ENCODE data around the gene FBXO45.
"Not testable (repeated sequence)": the region's sequence is repeated elsewhere in the genome, so short reads cannot be mapped to it uniquely, and the experiment has no call there.

FBXO45 gene

DNA sequence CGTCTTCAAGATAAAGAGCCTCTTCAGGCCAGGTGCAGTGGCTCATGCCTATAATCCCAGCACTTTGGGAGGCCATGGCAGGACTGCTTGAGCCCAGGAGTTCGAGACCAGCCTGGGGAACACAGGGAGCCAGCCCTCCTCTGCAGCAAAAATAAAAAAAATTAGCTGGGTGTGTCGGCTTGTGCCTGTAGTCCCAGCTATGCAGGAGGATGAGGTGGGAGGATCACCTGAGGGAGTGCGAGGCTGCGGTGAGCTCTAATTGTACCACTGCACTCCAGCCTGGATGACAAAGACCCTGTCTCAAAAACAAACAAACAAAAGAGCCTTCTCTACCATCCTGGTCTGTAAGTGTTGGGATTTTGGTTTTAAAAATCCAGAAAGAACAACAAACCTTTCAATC, 11.2 kb upstream of the FBXO45 start:
- no peak for DNase-seq (ENCODE audit: low read depth)

DNA sequence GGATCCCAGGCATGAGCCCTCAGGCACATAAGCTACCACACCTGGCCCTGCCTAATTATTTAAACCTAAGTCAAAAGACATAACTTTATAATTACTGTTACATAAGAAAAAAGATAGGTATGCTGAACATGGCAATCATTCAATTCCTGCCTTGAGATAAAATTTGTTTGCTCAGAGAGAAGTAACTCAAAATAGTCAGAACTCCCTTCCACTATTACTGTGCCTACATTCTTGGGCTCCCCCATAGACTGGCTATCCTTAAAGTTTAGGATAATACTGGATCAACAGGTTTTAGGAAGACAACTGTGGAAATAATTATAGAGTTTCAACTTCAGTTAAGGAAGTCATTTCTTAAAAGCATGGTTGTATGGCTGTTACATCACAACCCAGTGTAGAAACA, 10.0 kb upstream of the FBXO45 start:
- no peak for DNase-seq (ENCODE audit: low read depth)

DNA sequence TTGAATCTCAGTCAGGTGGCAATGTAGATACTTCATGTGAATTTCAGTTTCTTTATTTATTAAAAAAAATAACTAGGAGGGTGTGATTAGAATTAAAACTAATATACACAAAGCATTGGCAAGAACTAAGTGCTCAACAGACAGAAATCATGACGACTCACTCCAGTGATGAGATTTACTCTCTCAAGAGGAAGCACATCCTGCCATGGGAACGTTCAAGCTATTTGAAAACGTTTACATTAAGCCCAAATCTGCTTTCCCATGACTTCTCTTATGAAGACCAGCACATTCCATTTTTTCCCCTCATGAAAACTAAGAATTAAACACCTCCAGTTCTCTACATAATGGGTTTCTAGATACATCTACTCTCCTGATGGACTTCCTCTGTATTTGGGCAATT, 8.6 kb upstream of the FBXO45 start:
- no peak for DNase-seq (ENCODE audit: low read depth)

DNA sequence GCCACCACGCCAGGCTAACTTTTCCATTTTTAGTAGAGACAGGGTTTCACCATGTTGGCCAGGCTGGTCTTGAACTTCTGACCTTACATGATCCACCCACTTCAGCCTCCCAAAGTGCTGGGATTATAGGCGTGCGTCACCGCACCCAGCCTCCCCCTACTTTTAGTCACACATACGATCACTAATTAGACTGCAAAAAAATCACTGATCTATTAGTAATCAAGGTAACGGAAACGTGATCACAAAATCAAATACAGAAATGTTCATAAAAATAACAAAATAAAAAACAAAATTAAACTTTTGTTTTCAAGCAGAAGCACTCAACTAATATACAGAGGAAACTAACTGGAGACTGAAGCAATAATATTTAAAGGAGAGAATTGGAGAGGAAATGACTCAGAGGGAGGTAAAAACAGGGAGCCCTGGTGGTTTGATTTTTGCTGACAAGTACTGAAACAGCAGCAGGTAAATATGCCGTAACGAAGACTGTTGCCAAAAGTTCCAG, 4.7 kb upstream of the FBXO45 start:
- no peak for DNase-seq (ENCODE audit: low read depth)

DNA sequence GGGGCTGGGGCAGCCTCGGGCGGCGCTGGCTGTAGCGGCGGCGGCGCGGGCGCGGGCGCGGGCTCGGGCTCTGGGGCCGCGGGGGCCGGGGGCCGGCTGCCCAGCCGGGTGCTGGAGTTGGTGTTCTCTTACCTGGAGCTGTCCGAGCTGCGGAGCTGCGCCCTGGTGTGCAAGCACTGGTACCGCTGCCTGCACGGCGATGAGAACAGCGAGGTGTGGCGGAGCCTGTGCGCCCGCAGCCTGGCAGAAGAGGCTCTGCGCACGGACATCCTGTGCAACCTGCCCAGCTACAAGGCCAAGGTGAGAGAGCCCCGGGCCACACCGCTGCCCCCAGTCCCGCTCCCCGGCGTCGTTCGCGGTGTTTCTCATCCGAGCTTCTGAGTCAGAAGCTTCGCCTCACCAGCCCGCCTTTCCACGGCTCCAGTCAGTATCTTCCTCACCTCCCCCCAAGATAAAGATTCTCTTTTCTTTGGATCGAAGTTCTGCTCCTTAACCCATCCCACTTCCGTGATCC, 600 bp downstream of the FBXO45 start:
- peak; percentile 28 for DNase-seq (ENCODE audit: low read depth)

DNA sequence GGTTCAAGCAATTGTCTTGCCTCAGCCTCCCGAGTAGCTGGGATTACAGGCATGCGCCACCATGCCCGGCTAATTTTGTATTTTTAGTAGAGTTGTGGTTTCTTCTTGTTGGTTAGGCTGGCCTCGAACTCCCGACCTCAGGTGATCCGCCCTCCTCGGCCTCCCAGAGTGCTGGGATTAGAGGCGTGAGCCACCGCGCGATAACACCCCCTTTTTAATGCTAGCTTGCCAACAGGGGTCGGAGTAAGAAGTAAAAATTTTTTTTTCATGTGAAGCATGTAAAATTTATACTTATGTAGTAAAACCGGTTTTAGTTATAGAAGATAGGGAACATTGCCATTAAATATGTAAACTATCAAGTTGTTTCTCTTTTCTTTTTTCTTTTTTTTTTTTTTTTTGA, 1.9 kb downstream of the FBXO45 start:
- not testable (repeated sequence) for DNase-seq (ENCODE audit: low read depth)

DNA sequence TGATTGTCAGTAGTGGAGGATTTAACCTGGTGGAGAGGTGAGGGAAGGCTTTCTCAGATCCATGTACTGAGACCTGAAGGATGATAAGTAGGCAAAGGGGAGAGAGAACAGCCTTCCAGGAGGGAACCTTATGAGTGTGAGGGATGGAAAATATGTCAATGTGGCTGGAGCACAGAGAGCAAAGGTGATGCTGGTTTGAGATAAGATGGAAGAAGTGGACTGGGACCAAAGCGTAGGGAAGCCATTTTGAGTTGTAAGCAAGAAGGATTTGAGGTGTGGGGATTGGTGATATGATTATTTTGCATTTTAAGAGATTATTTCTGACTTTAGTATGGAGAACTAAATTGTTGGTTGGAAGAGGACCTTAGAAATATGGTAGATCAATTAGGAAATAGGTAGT, 3.9 kb downstream of the FBXO45 start:
- DNase-seq (ENCODE audit: low read depth): no peak

DNA sequence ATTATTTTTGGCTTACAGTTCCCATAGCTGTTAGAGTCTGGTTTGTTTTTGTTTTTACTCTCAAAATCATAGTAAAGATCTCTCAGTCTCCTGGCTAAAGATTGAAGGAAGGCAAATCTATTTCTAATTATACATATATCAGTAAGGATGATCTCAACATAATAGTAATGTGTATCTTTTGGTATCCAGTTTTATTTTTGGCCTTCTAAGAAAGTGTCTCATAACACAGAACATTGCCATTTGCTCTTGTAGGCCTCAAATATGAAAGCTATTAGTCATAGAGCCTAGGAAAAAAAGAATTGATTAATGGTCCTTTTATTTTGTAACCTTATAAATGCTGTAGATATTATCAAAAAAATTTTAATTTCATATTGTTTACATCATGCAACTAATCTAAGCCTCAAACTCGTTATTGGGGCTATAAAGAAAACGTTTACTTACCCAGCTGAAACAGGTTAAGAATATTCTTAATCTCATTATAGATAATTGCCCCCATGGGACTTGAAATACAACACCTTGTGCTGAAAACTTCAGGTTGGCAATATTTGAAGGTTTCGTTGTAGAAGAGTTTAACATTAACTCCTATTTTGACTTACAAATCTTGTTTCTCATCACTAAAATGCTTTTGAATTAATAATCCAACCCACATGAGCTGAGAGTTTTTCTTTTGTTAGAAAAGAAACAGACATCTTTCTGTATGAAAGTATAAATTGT, 16.7 kb downstream of the FBXO45 start:
- DNase-seq (ENCODE audit: low read depth): no peak

DNA sequence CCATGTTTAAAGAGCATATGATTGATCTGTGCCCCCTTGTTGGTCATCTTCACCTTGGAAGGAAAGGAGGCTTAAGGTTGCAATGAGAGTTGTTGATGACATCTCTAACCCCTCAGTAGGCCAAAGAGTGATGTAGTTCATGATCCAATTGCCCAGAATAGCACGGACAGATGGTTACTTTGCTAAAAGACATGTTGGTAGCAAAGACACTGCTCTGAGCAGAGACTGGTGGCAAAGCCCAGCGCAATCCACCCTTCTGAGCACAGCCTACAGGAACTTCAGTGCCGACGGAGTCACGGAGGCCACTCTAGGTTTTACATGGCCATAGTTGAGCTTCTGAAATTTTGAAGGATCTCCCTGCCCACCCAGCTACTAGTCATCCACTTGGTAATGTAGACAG, 21.8 kb downstream of the FBXO45 start:
- no peak for DNase-seq (ENCODE audit: low read depth)

DNA sequence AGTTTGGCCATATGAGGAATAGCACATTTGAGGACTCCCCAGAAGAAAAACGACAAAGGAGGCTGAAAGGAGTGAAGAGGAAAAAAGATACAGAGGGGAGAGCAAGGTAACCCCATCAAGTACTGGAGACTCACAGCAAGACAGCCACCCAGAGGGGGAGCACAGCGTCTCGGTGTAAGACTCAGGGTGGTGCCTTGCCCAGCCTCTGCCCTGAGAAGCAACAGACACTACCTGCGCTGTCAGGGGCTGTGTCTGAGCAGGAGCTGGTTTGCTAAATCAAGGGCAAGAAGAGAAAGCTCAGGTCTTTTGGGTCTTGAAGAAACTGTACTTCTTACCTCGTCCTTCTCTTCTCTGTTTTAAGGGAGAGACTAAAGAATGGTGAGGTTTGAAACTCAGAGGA, 27.9 kb downstream of the FBXO45 start:
- no peak for DNase-seq (ENCODE audit: low read depth)

DNA sequence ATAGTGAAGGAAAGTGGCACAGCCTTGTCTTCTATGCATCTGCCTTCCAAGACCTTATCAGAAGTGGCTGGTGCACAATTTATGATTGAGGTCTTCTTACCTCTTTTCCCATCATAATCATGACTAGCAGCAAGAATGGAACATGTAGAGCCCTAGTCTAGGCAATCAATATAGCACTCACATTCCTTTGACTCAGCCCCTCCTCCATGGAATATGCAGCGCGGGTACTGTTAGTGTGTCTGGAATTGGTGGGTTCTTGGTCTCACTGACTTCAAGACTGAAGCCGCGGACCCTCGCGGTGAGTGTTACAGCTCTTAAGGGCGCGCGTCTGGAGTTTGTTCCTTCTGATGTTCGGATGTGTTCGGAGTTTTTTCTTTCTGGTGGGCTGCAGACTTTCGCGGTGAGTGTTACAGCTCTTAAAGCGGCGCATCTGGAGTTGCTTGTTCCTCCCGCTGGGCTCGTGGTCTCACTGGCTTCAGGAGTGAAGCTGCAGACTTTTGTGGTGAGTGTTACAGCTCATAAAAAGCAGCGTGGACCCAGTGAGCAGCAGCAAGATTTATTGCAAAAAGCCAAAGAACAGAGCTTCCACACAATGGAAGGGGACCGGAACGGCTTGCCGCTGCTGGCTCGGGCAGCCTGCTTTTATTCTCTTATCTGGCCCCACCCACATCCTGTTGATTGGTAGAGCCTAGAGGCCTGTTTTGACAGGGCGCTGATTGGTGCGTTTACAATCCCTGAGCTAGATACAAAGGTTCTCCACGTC, 29.7 kb downstream of the FBXO45 start:
- DNase-seq (ENCODE audit: low read depth): not testable (repeated sequence)

DNA sequence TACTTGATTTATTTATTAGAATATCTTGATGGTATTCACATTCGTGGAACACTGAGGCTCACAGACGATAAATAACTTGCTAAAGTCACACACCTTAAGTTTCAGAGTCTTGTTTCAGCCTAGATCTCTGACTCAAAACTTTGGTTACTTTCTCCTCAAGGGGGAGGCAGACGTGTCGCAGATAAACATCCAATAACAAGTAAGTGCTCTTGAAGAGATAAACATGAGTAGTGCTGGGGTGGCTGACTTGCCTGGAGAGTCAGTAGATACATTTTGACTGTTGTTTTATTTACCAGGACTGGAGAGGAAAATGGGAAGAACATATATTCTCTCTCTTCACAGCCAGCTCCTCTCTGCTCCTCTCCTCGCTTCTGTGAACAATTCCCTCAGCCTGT, 31.3 kb downstream of the FBXO45 start:
- no peak for DNase-seq (ENCODE audit: low read depth)

DNA sequence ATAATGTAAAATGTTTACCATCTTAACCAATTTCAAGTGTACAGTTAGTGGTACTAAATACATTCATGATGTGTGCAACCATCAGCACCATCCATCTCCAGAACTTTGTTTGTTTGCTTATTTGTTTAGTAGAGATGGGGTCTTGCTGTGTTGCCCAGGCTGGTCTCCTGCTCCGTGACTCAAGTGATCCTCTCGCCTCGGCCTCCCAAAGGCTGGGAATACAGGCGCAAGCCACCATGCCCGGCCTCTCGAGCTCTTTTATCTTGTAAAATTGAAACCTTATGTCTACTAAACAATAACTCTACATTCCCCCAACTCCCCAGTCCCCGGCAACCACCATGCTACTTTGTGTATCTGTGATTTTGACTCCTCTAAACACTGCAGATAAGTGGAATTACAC, 31.9 kb downstream of the FBXO45 start:
- no peak for DNase-seq (ENCODE audit: low read depth)

DNA sequence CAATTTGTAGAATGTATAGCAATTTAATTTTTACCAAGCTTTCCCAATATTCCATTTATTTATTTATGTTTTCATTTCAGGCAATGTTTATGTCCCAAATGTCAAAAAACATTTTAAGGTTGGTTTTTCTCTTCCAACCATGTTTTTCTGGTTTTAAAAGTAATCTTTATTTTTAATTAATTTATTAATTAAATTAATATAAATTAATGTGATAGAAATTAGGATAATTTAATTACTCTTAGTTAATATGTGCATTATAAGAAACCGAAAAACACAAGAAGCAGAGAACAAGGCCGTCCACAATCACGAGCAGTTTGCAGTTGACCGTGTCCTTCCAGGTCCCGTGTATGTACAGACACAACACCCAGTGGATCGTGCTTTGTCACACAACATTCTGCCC, 34.2 kb downstream of the FBXO45 start:
- DNase-seq (ENCODE audit: low read depth): no peak

DNA sequence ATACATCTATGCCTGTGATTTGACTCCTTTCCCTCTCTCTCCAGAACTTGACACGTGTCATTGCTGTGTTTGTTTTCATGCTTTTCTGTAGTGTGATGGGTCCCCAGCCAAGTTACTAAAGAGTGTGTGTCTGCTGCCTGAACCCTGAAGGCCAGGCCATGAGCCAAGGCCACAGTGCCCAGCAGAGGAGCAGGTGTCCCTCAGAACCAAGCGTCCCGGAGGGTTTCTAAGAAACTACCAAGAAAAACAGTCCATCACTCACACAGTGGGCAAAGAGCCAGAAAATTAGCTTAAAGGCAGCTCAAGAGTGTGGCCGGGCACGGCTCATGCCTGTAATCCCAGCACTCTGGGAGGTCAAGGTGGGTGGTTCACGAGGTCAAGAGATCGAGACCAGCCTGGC, 35.2 kb downstream of the FBXO45 start:
- DNase-seq (ENCODE audit: low read depth): no peak

DNA sequence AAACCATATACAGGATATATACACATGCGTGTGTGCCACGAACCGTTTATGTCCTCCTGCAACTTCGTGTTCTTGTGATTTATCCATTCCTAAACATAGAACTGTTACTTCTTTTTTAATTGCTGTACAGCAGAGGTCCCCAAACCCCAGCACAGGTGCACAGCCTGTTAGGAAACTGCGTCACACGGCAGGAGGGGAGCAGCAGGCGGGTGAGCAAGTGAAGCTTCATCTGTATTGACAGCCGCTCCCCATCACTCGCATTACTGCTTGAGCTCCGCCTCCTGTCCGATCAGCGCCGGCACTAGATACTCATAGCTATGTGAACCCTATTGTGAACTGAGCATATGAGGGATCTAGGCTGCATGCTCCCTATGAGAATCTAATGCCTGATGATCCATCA, 36.1 kb downstream of the FBXO45 start:
- DNase-seq (ENCODE audit: low read depth): no peak

DNA sequence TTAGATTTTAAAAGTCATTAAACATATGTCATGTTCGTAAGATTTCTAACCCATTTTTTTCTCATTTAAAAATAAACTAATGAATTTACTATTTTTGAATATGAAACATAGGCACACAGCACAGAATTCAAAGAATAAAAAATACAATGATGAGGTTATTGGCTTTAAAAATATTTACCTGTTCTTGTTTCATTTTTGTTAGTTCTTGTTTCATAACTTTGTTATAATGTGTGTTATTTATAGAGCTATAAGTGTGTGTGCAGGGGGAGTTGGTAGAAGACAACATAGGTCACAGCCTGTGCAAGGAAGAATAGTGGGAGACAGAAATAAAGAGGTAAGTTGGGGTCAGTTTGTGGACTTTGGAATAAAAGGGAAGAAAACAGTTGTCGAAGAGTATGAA, 40.2 kb downstream of the FBXO45 start:
- DNase-seq (ENCODE audit: low read depth): no peak

DNA sequence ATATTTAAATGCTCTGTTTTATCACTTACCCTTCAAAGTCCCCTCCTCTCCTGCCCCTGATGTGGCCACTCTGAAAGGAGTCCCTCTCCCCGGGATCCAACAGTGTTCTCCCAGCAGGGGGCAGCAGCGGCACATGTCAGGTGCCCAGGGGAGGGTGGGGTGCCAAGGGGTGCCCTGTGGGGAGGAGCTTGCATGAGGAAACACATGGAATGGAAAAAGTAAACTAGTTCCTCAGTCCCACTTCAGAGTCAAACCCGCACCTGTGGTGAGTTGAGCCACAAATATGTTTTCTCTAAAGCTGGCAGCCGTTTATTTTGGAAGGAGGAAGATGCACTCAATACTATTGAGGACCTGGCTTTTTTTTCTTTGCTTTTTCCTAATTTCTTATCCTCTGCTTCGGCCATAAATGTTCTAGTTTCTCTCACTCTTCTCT, 40.9 kb downstream of the FBXO45 start:
- peak; percentile 92 for DNase-seq (ENCODE audit: low read depth)

DNA sequence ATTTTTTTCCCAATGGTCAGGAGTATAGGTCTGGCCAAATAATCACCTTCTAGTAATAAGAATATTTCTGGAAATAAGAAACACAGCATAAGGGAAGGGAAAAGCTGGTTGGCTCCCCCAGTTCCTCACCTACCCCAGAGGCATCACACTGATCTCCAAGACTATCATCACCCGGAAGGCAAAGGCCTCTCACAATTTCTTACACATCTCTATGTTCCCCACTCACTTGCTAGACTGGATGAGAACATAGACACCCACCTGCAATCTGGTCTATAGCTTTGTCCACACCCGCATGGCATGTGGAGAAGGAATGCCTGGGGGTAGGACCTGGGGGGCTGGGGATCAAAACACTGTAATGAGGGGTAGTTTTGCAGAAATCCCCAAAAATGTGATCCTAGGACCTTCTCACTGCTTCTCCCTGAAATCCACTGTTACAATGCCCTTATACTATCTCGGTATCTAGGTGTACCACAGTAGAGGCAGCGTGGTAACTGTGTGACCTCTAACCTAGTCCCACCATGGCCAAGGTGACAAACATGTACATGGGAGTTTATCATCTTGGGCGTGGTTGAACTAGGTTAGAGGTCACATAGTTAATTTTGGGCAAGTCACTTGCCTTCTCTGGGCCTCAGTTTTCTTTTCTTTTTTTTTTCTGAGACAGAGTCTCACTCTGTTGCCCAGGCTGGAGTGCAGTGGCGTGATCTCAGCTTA, 41.5 kb downstream of the FBXO45 start:
- DNase-seq (ENCODE audit: low read depth): no peak

DNA sequence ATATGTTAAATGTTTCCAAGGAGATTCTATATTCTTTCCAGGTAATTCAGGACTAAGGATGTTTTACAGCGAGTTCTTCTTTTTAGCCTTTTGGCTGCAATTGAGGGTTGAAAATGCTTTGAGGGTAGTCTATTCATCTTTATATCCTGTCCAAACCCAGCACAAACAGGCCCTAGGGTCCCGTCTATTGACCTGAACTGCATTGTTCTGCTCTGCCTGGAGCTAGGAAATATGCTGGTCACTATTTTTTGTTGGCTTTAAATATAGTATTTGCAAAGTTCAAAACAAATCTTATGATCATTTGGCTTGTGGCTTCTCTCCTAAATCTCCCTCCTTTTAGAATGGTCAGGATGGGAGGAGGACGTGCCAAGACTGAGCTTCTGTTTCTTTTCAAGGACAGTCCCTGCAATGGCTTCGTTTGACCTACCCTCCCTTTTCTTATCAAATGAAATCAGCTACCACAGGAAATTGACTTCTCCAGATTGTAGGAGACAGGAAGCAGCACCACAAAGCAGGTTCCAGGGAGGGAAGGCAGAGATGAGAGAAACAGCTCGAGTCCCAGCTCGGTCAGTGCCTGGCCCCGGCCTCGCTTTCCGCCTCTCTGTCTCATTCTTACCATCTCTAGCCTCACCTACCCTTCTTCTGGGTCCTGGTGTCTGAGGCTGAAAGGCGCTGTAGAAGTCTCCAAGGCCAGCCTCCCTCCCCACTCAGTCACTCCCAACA, 43.5 kb downstream of the FBXO45 start:
- DNase-seq (ENCODE audit: low read depth): no peak

DNA sequence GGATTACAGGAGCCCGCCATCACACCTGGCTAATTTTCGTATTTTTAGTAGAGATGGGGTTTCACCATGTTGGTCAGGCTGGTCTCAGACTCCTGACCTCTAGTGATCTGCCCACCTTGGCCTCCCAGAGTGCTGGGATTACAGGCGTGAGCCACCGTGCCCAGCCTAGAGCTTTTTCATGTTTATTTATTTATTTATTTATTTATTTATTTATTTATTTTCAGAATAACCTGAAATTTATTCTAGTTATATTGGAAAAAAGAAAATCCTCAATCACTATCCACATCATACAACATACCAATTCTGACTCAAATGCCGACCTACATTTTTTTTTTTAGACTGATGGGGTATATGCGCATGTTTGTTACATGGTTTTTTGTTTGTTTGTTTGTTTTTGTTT, 46.8 kb downstream of the FBXO45 start:
- not testable (repeated sequence) for DNase-seq (ENCODE audit: low read depth)

DNA sequence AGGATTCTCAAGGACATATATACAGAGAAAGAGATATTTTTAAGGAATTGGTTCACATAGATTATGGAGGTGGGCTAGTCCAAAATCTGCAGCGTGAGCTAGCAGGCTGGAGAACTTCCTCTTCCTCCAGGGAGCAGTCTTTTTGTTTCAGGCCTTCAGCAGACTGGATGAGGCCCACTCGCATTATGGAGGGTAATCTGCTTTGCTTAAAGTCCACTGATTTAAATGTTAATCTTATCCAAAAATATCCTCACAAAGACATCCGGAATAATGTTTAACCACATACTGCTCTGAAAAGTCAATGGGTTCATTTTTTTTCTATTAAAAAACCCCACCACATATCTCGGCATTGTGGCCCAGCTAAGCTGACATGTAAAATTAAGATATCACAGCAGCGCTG, 48.8 kb downstream of the FBXO45 start:
- DNase-seq (ENCODE audit: low read depth): no peak

Measured in stimulated activated CD8-positive, alpha-beta memory T cell treated with anti-CD3 and anti-CD28 coated beads, Interleukin-4, amount 100 ng/mL, for 24 hours (primary cell).